BJ (cell line): ENCODE measurements around the gene UBXN7. TPM values are rescaled to one million over a fixed set of nuclear protein-coding genes. Genes with fewer than 3 reads are reported as not detected.
"Not testable (repeated sequence)": the region's sequence is repeated elsewhere in the genome, so short reads cannot be mapped to it uniquely, and the experiment has no call there.

ENCODE experiments used
- CTCF ChIA-PET: fragments of 350-600 bp; formaldehyde crosslinking; extraction: SDS; loops from one replicate; lab custom pipeline; 2021; ENCODE audit warnings: antibody characterized with exemption, inconsistent platforms; lab: Yijun Ruan, JAX
- POLR2A ChIA-PET: fragments of 300-600 bp; sonication (Branson Sonifier 250); formaldehyde crosslinking; extraction: SDS; loops from one replicate; lab custom pipeline; 2021; ENCODE audit warnings: antibody characterized with exemption; lab: Charles Lee
- DNase-seq: peaks from one replicate; pipeline ENCODE4 v3.0.0-alpha.2; 2011; ENCODE audit warnings: low read depth
- H3K27me3 ChIP-seq: 2 replicates; pipeline ENCODE4 v1.6.0; 2011; ENCODE audit warnings: low read length; ENCODE audit not compliant: control insufficient read depth, insufficient read depth
- H3K36me3 ChIP-seq: 2 replicates; pipeline ENCODE4 v1.5.1; 2011; ENCODE audit warnings: low read length; ENCODE audit not compliant: control insufficient read depth, insufficient read depth
- H3K4me3 ChIP-seq: 2 replicates; pipeline ENCODE4 v1.5.1; 2011; ENCODE audit warnings: low read depth, mild to moderate bottlenecking, control low read depth, low read length
- CTCF ChIP-seq: IDR thresholded peaks from 2 replicates; pipeline ENCODE4 v1.5.1; 2011; ENCODE audit warnings: low read depth, mild to moderate bottlenecking, control low read depth, inconsistent platforms, low read length, moderate library complexity; ENCODE audit not compliant: insufficient read depth
- polyA plus RNA-seq: library from polyadenylated mRNA; depleted of rRNA; stranded (reverse); fragments of >200 nt; gene quantifications from 2 replicates; pipeline ENCODE4 v1.2.3, GENCODE V29; 2011

Gene UBXN7
- polyA plus RNA-seq, 1 experiment: 11.3 TPM

- DNase-seq: no peak
- no peak overlapping the region for H3K4me3 ChIP-seq
- no peaks in the 10 kb centered on the region for H3K36me3 ChIP-seq
- ChIA-PET POLR2A (no interaction called here), CTCF (interaction anchor here (0.7 kb wide), 1 partner anchor 59 kb away, joined by 3 read pairs; the partner anchor contains the start of gene RNF168)
- TF ChIP-seq CTCF: no peak
- no peaks in the 10 kb centered on the region for H3K27me3 ChIP-seq
Observed at GRCh38 chr3:196444500-196444894, 12.3 kb upstream of the UBXN7 start.

GRCh38 chr3:196440696-196441095 is 8.5 kb upstream of the UBXN7 start:
- POLR2A ChIA-PET: no interaction called here
- Histone ChIP-seq H3K36me3 (no peaks in the 10 kb centered on the region), H3K4me3 (no peak overlapping the region), H3K27me3 (no peaks in the 10 kb centered on the region)
- TF ChIP-seq CTCF: no peak
- no peak for DNase-seq
- CTCF ChIA-PET: interaction anchor here (0.6 to 0.9 kb wide), 2 partner anchors 133 to 1169 kb away, joined by 3 read pairs; no protein-coding TSS in a partner anchor

- DNase-seq: peak; percentile 73
- ChIA-PET CTCF (interaction anchor here (0.9 kb wide), 1 partner anchor 132 kb away, joined by 3 read pairs; no protein-coding TSS in a partner anchor), POLR2A (no interaction called here)
- TF ChIP-seq CTCF: no peak
- H3K36me3 ChIP-seq: no peaks in the 10 kb centered on the region
- H3K4me3 ChIP-seq: no peak overlapping the region
- no peaks in the 10 kb centered on the region for H3K27me3 ChIP-seq
Observed at GRCh38 chr3:196440041-196440537, 7.9 kb upstream of the UBXN7 start.

- Histone ChIP-seq H3K36me3 (peaks cover 3% of the 10 kb centered on the region), H3K4me3 (peak overlapping the region; percentile 97), H3K27me3 (no peaks in the 10 kb centered on the region)
- no peak for TF ChIP-seq CTCF
- DNase-seq: no peak
- POLR2A ChIA-PET: interaction anchor here (0.5 kb wide), 1 partner anchor 988 kb away, joined by 3 read pairs; no protein-coding TSS in a partner anchor
- CTCF ChIA-PET: no interaction called here
Observed at GRCh38 chr3:196431181-196432136, 768 bp downstream of the UBXN7 start.

GRCh38 chr3:196428041-196428440 is 4.2 kb downstream of the UBXN7 start:
- POLR2A ChIA-PET: interaction anchor here (0.6 kb wide), 1 partner anchor 841 kb away, joined by 6 read pairs; no protein-coding TSS in a partner anchor
- no peak for TF ChIP-seq CTCF

GRCh38 chr3:196424421-196424820 is 7.8 kb downstream of the UBXN7 start:
- POLR2A ChIA-PET, H3K4me3 ChIP-seq, DNase-seq, H3K36me3 ChIP-seq, CTCF ChIA-PET, H3K27me3 ChIP-seq: not testable (repeated sequence)

More at GRCh38 chr3:196428041-196428440, 4.2 kb downstream of the UBXN7 start:
- no peak for DNase-seq
- Histone ChIP-seq H3K4me3 (no peak overlapping the region), H3K27me3 (no peaks in the 10 kb centered on the region), H3K36me3 (peaks cover 3% of the 10 kb centered on the region)
- CTCF ChIA-PET: interaction anchor here (0.7 kb wide), 1 partner anchor 12 kb away, joined by 3 read pairs; no protein-coding TSS in a partner anchor
